Activated CD4-positive, alpha-beta T cell treated with anti-CD3 and anti-CD28 coated beads, Interleukin-2, Interleukin-4, amounts not matched to agents 100 ng/mL and 50 ng/mL, durations not matched to agents 16 hours and 8 hours (primary cell): ENCODE measurements around the gene ZNF148.

ENCODE experiments used
- DNase-seq: peaks from one replicate; pipeline ENCODE4 v3.0.0-alpha.2; 2020; ENCODE audit warnings: low spot score

ZNF148 gene

GRCh38 chr3:125326957-125327356 lies 48.2 kb downstream of the ZNF148 start:
- DNase-seq, result no peak

DNA sequence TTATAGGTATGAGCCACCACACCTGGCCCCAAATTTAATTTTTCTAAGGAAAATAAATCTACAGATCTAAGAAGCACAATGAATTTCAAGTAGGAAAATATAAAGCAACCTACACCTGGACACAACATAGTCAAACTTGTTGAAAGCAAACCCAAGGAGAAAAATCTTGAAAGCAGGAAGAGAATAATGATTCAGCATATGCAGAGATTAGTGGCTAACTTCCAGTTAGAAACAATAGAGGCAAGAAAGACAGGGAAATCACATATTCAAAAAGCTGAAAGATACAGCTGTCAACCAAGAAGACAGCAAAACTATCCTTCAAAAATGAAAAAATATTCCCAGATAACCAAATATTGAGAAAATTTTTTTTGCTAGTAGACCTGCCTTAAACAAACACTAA lies 49.4 kb downstream of the ZNF148 start:
- DNase-seq, result no peak

DNA sequence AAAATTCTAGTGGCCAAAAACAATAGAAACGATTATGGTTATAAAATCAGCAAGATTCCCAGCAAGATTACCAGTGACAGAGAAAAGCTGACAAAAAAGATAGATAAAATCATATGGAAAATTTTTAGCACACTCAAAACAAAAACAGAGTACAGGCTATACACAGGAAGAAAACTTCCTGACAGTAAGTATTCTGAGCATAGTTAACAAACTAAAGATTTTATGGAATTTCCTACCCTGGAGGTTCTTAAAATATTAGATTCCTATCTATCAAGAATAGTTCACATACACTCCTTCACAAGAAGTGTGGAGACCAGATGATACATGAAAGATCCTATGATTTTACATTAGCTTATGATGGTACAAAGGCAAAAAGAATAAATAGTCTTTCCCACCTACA lies 50.8 kb downstream of the ZNF148 start:
- no peak for DNase-seq

DNA sequence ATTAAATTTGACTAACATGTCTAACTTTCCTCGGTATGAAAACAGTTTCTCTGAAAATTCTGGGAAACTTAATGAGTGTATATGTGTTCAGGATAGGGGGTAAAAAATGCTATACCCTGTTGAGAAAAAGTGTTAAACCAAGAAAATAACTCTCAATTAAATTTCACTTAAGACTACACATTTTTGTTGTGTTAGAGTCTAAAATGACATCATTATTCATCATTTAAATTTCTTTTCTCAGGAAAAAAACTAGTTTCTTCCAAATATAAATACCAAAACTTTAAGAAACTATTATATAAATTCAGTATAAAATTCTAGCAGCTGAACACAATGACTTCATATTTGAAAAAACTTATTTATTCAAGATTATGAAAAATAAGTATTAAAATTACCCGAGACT lies 52.2 kb downstream of the ZNF148 start:
- DNase-seq, result no peak

DNA sequence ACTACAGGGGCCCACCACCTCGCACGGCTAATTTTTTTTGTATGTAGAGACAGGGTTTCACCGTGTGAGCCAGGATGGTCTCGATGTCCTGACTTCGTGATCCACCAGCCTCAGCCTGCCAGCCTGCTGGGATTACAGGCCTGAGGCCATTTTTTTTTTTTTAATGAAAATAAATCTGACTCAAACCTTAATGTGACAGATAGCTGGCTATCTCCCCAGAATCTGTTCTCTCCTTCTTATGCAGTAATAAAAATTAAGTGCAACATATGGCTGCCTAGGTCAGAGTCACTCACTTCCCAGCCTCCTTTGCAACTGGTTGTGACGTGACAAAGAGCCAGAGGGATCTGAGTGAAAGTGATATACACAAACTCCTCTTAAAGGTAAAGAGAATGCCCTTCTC lies 53.0 kb downstream of the ZNF148 start:
- DNase-seq, result no peak

DNA sequence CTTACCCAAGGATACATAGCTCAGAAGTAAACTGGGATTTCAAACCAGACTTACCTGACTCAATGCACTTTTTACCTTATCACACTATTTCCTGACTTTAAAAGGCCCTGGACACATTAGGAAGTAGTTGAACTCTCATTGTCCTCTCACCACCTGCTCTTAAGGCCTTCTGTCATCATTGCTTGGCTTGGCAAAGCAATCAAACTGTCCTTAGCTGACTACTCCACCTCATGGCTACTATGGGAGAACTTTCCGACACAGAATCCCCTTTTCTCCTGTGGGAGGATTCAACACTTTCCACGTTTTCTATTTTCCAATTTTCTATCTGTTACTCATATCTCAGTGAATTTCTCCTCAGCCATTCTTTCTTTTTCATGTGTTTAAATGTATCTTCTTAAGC lies 55.4 kb downstream of the ZNF148 start:
- DNase-seq, result no peak

DNA sequence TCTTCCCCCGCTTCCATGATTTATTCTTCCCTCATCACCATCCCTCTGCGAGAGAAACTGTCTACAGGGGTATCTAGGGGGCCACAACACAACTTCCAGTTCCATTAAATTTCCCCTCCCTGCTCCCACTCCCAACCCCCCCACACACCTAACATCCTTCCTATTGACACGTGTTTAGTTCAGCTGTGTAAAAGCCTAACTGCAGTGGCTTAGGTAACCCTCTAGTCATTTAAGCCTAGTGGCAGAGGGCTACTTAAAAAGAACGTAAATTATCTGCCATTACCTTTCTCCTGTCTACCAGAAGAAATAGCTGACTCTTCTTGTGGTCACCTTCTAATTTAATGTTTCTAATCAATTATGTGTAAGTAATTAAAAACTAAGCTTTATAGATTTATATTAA lies 56.3 kb downstream of the ZNF148 start:
- no peak for DNase-seq

DNA sequence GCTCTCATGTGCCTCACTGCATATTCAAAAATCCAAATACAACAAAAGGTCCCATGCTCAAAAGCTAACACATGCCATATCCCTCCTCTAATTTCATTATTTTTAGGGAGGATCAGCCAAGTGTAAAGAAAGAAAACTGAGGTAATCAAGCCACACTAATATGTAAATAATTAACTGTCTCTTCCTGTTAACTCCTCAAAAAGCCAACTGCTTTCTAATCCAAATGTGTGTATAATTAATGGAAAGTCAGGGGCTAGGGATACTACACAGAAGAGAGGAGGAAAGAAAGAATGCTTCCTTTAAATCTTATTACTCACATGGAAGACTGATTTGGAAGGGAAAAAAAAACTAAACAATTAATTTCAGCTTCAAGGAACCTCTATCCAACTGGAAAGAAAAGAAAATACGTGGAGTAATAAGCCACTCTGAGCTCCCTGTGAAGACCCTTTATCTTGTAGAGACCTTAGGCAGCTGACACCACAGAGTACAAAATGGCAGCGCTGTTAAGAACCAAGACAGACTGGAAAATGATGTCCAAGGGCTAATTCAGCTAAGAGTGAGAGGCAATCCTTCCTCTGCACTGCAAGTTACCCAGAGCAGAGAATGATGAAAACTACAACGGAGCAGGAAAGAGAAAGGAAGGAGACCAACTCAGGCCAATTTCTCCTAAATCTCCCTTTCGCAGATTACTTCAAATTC lies 56.8 kb downstream of the ZNF148 start:
- no peak for DNase-seq

DNA sequence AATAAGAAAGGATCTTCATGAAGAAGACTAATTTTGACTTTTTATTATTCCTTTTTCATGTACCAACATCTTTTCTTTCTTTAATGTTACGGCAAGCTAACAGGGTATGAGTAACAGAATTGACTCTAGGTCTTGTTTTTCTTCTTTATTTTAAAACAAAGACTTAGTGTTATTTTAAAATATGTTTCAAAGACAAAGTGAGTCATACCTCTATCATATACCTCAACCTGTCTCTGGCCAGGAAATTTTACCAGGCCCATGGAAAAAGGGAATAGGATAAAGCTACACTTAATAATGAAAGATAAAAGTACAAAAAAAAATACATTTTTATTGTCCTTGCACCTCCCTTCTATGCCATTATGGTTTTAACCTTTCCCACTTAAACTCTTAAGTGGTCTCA lies 57.4 kb downstream of the ZNF148 start:
- no peak for DNase-seq

DNA sequence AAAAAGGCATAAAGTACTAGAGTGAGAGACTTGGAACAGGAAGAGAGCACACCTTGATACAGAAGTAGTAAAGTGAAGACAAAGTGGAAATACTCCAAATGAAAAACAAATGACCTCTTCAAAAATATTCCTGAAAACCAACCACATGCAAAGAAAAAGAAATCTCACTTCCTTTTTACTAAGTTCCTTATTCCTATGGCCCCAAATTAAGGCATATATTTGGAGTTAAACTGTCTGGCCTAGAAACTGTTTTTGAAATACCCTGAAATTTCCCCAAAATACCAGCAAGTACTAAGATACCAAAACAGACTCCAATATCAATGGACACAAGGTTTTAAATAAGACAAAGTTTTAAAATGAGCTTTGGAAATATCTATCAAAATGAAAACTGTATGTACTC lies 58.2 kb downstream of the ZNF148 start:
- DNase-seq, result no peak

GRCh38 chr3:125316246-125316645 lies 58.9 kb downstream of the ZNF148 start:
- no peak for DNase-seq

DNA sequence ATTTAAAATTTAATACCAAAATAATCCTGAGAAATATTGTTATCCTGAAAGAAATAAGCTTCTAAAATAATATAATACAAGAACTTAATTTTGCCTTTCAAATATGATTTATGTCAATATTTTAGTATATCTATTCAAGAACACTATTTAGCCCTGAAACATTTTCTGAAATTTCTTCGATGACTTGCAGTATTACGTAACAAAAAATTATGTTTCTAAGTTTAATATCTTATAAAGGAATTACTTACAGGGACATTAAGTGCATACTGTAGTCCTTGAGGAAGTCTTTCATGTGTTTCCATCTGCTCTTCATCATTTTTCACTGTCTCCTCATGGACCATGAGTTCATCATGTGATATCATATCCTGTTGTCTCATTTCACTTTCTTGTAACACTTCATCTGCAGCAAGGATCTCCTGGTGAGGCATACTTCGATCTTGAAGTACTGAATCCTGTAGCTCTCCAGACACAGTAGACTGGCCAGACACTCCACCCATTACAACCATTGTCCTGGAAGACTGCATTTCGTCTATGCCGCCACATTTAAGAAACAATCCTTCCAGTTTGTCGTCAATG lies 62.0 kb downstream of the ZNF148 start:
- peak; percentile 23 for DNase-seq

- peak; percentile 46 for DNase-seq
Observed at GRCh38 chr3:125310623-125311081, 64.5 kb downstream of the ZNF148 start.

DNA sequence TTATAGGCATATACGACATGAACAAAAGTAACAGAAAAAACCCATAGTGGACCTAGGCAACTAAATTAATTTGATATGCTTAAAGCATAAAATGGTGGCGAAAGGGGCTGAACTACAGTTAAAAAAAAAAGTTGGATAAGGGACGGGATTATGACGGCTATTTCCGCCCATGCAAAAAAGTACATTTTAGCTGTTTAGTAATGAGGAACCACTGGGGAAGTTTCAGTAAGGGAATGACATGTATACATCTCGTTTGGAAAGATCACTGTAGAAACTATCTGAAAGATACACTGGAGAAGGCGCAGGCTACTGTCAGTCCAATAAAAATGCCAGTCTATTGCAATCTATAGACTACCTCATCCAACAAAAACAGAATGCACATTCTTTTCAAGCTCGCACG lies 65.6 kb downstream of the ZNF148 start:
- DNase-seq, result no peak

- no peak for DNase-seq
Observed at GRCh38 chr3:125306620-125307019, 68.5 kb downstream of the ZNF148 start.

DNA sequence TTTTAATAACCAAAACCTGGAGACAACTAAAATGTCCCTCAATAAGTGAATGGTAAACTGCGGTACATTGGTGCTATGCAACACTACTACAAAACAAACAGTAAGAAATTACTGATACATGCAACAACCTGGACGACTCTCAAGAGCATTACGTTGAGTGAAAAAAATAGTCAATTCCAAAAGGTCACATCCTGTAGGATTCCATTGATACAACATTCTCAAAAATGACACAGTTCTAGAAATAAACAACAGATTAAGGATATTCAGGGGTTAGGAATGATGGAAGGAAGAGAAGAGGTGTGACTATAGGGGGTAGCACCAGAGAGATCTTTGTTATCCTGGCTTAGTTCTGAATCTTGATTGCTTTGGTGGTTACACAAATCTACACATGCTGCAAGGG lies 72.2 kb downstream of the ZNF148 start:
- no peak for DNase-seq

- no peak for DNase-seq
Observed at GRCh38 chr3:125300416-125300815, 74.7 kb downstream of the ZNF148 start.

DNA sequence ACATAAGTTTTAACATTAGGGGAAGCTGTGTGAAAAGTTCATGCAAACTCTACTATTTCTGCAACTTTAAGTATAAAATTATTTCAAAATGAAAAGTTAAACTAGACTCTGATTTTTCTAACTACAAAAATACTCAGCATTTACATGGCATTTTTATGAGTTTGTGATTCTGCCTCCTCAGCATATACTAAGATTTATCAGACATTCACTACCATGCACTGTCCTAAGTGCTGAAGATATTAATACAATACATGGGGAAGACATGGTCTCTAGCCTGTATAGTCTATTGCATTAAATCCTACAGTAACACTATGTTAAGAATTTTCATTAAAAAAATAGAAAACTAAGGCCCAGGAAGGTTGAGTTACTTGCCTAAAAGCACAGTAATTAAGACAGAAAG lies 80.7 kb downstream of the ZNF148 start:
- no peak for DNase-seq

DNA sequence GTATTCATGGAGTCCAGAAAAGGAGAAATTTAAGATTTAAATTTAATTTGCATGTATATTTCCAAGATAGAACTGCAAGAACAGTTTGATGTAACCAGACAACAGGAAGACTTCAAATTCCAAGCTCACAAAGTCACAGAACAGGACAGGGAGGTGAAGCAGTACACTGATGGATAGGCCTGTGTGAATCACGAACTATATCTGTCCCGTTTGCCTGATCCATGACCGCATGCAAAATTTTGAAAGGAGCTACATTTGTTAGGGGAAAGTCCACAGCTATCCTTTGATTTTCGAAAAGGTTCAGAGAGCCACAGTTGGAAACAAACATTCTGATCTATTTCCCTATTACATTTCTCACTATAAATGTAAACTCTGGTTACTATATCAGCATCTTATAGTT lies 83.1 kb downstream of the ZNF148 start:
- no peak for DNase-seq

GRCh38 chr3:125289429-125289981 lies 85.6 kb downstream of the ZNF148 start:
- no peak for DNase-seq

DNA sequence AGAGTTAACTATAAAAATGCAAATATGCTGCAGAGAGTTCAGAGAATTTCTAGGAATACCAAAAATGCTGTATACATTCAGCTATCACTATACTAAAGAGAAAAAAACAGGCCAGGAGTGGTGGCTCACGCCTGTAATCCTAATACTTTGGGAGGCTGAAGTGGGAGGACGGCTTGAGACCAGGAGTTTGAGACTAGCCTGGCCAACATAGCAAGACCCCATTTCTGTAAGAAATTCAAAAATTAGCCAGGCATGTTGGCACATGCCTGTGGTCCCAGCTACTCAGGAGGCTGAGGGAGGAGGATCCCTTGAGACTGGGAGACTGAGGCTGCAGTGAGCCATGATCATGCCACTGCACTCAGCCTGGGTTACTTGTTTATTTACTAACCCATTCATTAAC lies 87.9 kb downstream of the ZNF148 start:
- DNase-seq, result no peak

- no peak for DNase-seq
Observed at GRCh38 chr3:125281381-125281780, 93.7 kb downstream of the ZNF148 start.

DNA sequence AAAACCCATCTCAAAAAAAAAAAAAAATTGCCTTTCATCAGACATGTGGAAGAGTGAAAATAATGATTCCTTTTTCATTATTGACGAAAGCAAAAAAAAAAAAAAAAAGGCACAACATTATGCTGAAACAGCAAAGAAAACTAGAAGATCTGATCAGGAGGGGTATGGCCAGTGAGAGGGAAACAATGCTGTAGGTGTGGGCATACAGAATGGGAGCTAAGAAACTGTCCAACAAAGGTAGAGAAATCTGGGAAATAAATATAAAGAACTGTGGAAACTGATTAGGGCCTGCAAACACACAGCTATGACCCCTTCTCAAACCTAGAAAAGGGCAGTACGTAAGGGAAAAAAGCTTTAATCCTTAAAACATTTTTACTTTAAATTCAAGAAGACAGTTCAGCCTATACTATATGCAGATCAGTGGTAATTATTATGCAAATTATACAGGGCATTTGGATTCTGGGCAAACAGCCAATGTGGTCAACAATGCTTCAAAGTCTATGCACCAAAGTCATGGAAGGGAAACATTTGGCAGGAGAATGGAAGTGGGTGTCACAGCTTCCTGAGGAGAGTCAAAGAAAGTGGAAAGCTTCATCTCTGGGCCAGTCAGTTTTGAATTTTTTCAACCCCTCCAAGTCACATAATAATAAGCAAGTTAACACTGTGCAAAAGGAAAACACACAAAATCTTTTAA lies 94.3 kb downstream of the ZNF148 start:
- DNase-seq, result no peak
